GM10266 (cell line): ENCODE results near the gene PHKB.

Source experiments
- DNase-seq: peaks from one replicate; pipeline ENCODE4 v3.0.0; 2012; ENCODE audit errors: extremely low spot score
- TF ChIP-seq, protein P1 (sequence below): IDR thresholded peaks from 2 replicates; pipeline ENCODE4 v1.5.1; 2012; ENCODE audit warnings: mild to moderate bottlenecking, low read depth; ENCODE audit not compliant: control insufficient read depth, insufficient read depth; ENCODE audit errors: missing control alignments

The PHKB gene

GRCh38 chr16:47734987-47735594, 274.0 kb downstream of the PHKB start:
- DNase-seq: no peak
- TF ChIP-seq, protein P1, sequence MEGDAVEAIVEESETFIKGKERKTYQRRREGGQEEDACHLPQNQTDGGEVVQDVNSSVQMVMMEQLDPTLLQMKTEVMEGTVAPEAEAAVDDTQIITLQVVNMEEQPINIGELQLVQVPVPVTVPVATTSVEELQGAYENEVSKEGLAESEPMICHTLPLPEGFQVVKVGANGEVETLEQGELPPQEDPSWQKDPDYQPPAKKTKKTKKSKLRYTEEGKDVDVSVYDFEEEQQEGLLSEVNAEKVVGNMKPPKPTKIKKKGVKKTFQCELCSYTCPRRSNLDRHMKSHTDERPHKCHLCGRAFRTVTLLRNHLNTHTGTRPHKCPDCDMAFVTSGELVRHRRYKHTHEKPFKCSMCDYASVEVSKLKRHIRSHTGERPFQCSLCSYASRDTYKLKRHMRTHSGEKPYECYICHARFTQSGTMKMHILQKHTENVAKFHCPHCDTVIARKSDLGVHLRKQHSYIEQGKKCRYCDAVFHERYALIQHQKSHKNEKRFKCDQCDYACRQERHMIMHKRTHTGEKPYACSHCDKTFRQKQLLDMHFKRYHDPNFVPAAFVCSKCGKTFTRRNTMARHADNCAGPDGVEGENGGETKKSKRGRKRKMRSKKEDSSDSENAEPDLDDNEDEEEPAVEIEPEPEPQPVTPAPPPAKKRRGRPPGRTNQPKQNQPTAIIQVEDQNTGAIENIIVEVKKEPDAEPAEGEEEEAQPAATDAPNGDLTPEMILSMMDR: no peak

DNA sequence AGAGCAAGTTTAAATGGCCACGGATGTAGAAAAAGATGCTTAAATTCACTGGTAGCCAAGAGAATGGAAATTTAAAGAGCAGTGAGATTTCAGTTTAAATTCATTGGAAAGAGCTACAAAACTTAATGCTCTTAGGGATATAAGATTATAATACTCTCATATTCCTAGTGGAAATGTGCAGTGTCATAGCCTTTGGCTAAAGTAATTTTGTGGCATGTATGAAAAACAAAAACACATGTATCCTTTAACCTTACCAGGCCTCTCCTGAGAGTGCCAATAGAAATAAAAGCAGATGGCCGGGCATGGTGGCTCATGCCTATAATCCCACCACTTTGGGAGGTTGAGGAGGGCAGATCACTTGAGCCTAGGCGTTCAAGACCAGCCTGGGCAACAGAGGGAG, 289.2 kb downstream of the PHKB start:
- no peak for DNase-seq
- TF ChIP-seq, protein P1: no peak
